Measurements from ENCODE around the gene DGKD.

The DGKD gene

GRCh38 chr2:233461481-233461891 lies 107.2 kb downstream of the DGKD start:
- no peak for DNase-seq (ENCODE audit: low read depth)

DNA sequence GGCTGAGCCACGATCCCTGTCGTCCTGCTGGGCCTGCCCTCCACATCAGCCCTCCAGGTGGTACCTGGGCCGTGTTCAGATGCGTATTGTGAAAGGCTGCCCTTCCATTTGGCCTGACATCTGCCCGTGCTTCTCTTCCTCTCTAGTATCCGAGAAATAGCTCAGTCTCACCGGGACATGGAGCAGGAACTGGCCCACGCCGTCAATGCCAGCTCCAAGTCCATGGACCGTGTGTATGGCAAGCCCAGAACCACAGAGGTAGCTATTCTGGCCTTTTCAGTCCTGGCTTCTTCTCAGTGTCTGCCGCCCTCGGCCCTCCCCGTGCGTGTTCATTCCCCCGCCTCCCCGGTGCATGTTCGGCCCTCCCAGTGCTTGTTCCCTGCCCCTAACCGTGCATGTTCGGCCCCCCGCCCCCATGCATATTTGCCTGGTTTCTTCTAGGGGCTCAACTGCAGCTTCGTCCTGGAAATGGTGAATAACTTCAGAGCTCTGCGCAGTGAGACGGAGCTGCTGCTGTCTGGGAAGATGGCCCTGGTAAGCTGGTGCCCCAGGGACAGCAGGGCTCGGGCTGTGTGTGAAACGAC lies 108.0 kb downstream of the DGKD start:
- DNase-seq (ENCODE audit: low read depth) = no peak

GRCh38 chr2:233462826-233463470 lies 108.7 kb downstream of the DGKD start:
- no peak for DNase-seq (ENCODE audit: low read depth)

DNA sequence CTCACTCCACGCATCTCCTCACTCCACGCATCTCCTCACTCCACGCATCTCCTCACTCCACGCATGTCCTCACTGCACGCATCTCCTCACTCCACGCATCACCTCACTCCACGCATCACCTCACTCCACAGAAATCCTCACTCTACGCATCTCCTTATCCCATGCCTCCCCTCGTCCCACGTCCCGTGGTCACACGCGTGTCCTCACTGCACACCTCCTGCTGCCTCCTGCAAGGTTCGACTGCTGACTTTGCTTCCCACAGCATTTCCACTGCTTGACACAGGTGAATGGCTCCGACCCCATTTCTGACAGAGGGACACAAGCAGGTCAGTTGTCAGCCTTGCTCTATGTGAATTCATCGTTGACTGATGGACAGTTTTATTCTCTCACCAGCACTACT lies 109.3 kb downstream of the DGKD start:
- DNase-seq (ENCODE audit: low read depth) = no peak

DNA sequence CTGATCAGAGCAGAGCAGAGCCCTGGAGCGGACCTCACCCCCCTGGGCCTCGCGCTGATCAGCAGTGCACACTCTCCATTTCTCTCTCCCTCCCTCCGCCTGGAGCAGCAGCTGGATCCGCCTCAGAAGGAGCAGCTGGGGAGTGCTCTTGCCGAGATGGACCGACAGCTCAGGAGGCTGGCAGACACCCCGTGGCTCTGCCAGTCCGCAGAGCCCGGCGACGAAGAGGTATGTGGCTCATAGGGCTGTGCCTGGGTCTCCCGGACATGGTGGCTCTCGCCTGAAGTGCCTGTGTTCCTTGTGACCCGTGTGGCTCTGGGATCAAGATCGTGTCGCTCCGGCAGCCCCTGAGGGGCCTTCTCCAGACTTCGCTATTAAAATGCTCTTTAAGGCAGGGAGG lies 109.8 kb downstream of the DGKD start:
- DNase-seq (ENCODE audit: low read depth) = no peak

DNA sequence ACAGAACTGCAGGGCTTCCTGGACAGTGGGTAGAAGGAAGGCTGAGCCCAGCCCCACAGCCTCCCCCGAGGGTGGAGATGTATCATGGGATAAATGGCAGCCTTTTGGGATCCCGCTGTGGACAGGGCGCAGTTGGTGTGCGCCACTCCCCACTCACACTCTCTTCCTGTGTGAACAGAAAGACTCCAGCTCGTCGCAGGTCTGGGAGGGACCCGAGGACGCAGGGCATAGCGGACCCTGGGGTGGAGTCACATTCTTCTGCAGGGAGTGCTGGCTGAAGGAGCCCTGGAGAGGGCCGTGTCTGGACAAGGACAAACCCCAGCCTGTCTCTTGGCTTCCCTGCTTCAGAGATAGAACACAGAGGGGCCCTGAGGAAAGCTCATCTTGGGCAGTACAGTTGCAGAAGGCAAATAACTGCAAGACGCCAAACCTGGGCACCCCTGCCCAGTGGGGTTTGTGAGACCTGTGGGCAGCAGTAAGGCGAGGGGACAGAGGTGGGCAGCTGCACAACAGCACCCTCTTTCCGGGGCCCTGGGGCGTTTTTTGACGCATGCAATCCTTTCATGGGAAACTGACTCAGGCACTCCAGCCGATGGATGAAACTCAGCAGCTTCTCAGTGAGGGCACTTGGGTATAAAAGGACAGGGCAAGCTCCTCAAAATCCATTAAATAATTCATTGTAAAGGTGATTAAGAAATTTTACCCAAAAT lies 110.4 kb downstream of the DGKD start:
- DNase-seq (ENCODE audit: low read depth) = no peak

DNA sequence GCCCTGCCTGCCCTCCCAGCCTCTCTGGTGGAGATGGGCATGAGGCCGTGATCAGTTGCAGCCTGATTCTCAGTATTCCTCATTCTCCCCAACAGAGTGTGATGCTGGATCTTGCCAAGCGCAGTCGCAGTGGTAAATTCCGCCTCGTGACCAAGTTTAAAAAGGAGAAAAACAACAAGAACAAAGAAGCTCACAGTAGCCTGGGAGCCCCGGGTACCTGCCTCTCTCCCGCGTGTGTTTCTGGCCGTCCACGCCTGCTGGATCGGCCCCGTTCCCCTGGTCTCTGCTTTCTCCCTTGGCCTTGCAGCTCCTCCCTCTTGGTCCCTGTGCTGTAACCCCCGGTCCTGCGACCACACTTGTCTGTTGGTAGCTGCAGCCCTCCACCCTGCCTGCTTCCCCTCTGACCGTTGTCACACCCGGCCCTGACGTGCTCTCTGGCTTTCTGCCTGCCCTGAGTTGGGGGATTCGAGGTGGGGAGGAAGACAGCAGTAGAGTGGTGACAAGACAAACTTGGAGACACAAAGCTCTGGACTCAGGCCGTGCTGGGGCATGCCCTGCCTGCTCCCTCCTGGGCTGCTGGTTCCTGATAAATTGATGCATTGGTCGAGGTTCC lies 112.8 kb downstream of the DGKD start:
- DNase-seq (ENCODE audit: low read depth) = no peak

DNA sequence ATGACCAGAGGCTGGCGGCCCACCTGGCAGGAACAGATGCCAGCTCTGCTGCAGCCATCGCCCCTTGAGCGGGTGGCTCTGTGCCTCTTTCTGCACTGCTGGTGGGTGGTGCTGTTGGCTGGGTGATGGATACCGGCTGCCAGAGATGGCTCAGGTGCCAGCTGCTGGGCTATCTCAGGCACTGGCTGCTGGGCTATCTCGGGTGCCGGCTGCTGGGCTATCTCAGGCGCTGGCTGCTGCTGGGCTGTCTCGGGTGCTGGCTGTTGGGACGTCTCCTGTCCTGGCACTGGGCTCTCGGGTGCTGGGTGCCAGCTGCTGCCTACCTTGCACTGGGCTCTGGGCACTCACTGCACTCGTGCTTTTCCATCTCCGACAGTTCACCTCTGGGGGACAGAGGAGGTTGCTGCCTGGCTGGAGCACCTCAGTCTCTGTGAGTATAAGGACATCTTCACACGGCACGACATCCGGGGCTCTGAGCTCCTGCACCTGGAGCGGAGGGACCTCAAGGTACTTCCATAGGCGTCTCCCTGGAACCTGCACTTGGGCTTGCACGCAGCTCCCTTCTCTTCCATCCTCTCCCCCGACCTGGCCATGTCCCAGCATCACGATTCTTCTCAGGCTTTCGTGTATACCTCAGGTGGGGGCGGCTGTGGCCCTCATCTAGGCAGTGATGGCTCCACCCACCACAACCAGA lies 113.9 kb downstream of the DGKD start:
- no peak for DNase-seq (ENCODE audit: low read depth)

DNA sequence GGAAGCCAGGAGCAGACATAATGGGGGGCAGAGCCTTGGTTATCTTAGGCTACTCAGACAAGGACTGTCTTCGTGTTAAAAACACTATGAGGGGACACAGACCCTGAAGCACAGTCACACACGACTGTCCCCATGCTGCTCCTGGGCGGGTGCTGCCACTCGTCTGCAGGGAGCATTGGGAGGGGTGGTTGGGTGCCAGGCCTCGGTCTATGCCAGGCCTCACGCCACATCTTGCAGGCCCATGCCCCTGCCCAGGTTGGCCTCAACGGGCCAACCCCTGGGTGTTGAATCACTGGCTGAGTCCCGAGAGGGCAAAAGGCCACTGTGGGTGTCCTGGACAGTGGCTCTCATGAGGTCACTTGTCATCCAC lies 114.4 kb downstream of the DGKD start:
- DNase-seq (ENCODE audit: low read depth) = no peak

GRCh38 chr2:233469261-233470010 lies 115.1 kb downstream of the DGKD start:
- no peak for DNase-seq (ENCODE audit: low read depth)

DNA sequence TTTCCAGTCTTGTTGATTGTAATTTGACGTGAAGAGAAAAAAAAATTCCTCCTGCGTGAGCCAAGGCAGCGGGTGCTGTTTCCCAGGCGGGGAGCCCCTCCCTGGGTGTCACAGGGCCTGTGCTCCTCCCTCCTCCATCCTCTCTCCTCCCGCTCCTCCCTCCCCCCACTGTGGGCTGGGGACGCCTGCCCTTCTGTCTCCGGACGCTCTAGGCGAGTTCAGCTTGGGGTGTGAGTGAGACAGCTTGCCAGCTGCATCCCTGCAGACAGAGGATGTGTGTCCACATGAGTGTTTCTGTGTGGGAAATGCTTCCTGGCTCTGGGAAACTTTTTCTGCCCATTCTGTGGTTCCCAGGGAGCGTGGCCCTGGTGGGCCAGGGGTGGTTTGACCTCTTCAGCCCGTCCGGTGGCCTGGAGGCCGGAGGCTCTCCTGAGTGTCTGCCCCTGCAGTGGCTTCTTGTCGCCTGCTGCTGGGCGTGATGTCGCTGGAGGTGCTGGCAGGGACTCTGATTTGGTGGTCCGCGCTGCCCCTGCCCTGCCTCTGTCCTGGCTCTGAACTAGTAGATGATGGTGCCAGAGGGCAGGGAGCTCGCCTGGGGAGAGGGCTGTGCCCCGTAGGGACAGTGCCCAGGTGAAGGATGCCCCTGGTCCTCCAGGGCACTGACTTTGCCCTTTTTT lies 115.9 kb downstream of the DGKD start:
- peak; percentile 20 for DNase-seq (ENCODE audit: low read depth)

GRCh38 chr2:233470839-233471238 lies 116.5 kb downstream of the DGKD start:
- no peak for DNase-seq (ENCODE audit: low read depth)

- no peak for DNase-seq (ENCODE audit: low read depth)
Measured at GRCh38 chr2:233471291-233472035, 117.2 kb downstream of the DGKD start.

- DNase-seq (ENCODE audit: low read depth) = no peak
Measured at GRCh38 chr2:233473386-233473791, 119.1 kb downstream of the DGKD start.

GRCh38 chr2:233473878-233474277 lies 119.6 kb downstream of the DGKD start:
- DNase-seq (ENCODE audit: low read depth) = no peak

- no peak for DNase-seq (ENCODE audit: low read depth)
Measured at GRCh38 chr2:233474308-233475160, 120.2 kb downstream of the DGKD start.

GRCh38 chr2:233476063-233476410 lies 121.7 kb downstream of the DGKD start:
- no peak for DNase-seq (ENCODE audit: low read depth)

GRCh38 chr2:233476651-233477547 lies 122.6 kb downstream of the DGKD start:
- DNase-seq (ENCODE audit: low read depth) = no peak

Measured in iris pigment epithelial cell (primary cell).